Fibroblast of skin of right quadriceps (primary cell): ENCODE data around the gene NEK10.
"Not testable (repeated sequence)": the region's sequence is repeated elsewhere in the genome, so short reads cannot be mapped to it uniquely, and the experiment has no call there.

ENCODE experiments used
- DNase-seq: peaks from one replicate; pipeline ENCODE4 v3.0.0-alpha.2; 2013

NEK10 gene

GRCh38 chr3:27353221-27353620 lies 16.0 kb downstream of the NEK10 start:
- peak; percentile 20 for DNase-seq

- no peak for DNase-seq
Measured at GRCh38 chr3:27352047-27352446, 17.1 kb downstream of the NEK10 start.

DNA sequence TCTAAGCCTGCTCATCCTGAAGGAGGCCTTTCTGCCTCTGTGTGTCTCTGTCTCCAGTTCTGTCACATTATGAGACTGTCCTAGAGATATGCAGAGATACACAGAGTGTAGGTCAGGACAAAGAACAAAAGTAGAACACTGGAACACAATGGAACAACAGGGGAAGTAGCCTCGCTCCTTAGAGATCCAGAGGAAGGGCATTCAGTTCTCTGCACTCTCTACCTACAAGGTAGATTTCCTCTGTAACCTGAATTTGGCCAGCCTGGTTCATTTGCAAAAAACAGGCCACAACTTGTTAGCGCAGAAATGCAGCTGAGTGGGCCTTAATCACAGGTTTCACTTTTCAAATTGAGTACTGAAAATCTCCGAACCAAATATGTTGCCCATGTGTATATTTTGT lies 19.4 kb downstream of the NEK10 start:
- no peak for DNase-seq

DNA sequence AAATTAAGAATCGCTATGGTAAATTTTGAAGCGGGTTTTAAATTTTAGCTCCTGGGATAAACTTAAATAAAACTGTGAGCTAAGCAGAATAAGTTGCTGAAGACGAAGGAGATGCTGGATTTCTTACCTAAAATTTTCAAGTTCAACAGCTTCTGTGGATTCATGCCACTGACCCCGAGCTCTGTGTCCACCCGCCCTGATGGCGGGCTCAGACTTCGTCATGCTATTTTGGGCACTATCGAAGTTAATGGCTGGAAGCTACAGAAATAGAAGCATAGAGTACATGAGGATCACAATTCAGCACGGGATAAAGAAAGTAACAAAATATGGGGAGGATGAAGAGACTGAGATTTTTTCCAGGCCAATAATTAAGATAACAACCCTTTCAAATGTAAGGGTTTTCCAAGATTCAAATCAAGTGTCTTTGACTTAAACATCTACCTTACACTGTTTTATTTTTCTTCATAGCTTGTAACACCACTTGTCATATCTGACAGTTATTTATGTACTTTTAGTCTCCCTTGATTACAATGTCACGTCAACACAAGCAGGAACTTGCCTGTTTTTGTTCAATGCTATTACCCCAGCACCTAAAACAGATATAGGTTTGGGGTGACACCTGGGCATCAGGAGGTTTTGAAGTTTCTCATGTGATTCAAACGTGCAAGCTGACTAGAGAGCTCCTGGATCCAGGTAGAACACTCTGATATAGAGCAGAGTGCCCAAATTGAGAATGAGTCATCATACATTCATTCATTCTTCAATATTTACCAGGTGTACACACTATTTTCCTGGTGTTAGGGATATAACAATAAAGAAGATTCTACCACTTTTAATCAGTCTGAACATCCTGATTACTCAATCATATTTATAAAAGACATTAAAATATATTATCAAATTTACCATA lies 23.0 kb downstream of the NEK10 start:
- DNase-seq: no peak

DNA sequence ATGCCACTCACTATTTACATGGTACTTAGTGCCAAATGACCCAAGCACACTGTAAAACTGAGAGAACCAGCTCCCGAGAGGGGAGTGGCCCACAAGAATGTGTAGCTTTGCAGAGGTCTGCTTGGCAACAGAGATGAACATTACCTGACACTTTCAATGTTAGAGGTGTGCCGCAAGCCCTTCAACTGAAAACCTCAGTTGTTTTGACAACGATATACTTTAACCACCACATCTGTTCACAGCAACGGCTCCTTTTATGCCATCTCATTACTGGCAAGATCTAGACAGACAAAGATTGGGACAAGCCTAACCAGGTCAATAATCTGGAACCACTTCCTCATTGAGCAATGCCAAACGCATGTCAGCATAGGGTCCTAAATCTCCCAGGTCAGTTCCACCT lies 23.7 kb downstream of the NEK10 start:
- DNase-seq: no peak

- DNase-seq: no peak
Measured at GRCh38 chr3:27345045-27345444, 24.1 kb downstream of the NEK10 start.

- no peak for DNase-seq
Measured at GRCh38 chr3:27344192-27344591, 25.0 kb downstream of the NEK10 start.

- DNase-seq: peak; percentile 13
Measured at GRCh38 chr3:27342267-27342666, 26.9 kb downstream of the NEK10 start.

- DNase-seq: no peak
Measured at GRCh38 chr3:27340534-27340933, 28.6 kb downstream of the NEK10 start.

- no peak for DNase-seq
Measured at GRCh38 chr3:27335571-27335970, 33.6 kb downstream of the NEK10 start.

GRCh38 chr3:27333843-27334242 lies 35.3 kb downstream of the NEK10 start:
- DNase-seq: no peak

- DNase-seq: not testable (repeated sequence)
Measured at GRCh38 chr3:27328982-27329762, 40.0 kb downstream of the NEK10 start.

DNA sequence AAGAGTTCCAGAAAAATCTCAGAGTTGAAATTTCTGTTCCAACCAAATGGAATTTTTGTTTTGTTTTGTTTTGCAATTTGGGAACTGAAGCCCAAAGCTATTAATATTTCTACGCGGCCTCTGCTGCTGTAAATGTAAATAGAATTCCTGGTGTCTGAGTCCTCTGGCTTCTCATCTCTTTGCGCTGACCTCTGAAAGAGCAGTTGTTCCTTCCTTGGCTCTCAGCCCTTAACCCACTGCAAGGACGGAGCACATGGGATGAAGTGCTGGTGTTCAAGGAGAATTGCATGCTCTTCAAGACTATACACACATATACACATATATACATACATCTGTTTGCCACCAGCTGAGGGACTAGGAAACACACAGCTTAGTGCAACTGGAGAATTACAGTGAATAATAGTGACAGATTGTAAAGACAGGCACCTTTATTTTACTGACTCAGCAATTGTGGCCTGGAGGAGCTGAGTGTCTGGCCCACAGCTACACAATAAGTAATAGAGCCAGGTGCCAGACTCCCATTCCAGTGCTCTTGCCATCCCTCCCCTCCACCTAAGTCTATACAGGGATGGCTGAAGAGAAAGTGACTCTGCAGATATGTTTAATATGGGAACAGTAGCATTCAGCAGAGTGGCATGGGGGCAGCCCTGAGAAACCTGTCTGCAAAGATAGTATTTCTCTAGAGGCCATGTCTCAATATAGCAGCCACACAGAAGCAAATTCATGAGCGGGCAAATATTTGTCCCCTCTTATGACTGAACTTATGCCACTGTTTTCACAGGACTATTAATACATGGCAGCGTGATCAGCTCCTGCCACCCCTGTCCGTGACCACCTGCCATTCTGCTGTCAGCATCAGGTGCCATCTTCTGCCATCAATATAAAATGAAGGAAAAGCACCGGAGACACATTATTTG lies 42.3 kb downstream of the NEK10 start:
- peak; percentile 88 for DNase-seq

DNA sequence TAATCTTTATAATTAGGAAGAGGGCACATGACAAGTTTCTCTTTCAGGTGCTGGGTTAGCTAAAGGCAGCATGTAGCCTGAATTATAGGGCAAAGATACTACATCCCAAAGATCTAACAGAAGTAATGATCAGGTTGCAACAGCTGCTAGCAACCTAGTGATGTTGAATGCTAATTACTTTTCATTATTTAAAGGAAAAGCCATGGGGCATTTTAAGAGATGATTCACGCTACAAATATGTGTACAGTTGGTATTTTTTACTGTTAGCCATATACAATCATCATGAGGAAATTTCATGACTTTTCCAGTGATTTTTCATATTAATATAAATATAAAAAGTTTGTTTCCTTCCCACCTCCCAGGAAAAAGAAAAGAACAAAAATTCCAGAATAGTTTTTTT lies 43.0 kb downstream of the NEK10 start:
- peak; percentile 52 for DNase-seq

GRCh38 chr3:27325419-27325818 lies 43.8 kb downstream of the NEK10 start:
- DNase-seq: no peak

GRCh38 chr3:27324686-27325085 lies 44.5 kb downstream of the NEK10 start:
- DNase-seq: no peak

DNA sequence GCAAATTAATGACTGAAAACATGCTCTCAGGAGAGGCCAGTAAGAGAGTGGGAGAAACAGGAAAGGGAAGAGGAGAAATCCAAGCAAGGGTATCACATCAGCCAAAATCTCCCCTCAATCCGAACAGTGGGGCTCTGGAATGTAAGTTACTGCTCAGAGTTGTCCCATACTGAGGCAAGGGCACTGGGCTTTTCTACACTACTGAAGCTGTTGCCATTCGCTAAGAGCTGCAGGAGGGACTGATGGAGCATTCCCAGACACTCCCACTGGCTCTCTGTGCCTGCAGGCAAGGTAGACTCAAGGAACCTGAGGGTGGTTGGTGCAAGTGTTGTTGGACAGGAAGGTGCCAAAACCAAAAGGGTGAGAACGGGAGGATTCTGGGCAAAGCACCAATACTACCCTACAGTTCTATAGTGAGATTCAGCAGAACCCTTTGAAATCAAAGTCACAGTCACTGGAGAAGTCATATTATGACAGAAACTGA lies 46.1 kb downstream of the NEK10 start:
- DNase-seq: no peak

DNA sequence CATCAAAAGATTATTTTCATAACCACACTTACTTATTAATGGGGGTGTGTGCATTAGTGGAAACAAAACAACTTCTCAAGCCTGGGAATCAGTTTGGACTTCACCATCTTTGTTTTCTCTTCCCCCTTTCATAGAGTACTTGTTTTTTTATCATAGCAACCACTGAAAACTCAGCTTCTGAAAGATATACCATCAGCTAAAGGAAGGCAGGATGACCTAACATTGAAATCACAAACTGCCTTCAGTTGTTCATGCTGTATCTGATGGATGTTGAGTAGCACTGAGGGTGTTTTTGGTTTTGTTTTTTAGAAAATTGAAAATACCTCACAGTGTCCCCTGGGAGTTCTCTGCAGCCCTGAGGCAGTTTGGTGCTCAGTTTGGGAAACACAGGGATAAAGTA lies 46.5 kb downstream of the NEK10 start:
- DNase-seq: no peak

DNA sequence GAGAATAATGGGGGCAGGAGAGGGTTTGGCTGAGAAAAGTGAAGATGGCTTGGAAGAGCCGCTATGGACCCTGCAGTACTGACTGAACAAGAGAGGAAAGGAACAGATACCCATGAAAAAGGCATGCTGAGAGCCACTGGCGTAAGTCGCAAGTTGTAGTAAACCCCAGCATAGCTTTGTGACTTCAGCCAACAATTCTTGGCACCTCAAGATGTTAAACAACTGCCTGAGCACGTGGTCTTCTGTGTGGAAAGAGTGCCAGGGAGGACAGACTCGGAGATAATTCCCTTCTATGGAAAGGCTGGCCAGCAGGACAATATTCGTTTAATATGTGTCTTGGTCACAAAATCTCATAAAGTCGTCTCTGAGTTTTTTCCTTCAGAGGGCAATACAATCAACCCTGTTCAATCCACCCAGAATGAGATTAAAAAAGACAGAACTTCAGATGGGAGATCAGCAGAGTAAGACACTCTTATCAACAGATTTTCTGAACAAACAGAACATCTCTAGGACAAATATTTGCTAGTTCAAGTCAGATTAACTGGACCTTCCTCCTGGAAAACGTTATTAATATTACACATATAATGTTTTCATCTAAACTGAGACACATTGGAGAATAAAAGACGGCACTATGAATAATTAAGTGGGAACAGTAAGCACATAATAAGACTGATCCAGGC lies 49.2 kb downstream of the NEK10 start:
- no peak for DNase-seq

DNA sequence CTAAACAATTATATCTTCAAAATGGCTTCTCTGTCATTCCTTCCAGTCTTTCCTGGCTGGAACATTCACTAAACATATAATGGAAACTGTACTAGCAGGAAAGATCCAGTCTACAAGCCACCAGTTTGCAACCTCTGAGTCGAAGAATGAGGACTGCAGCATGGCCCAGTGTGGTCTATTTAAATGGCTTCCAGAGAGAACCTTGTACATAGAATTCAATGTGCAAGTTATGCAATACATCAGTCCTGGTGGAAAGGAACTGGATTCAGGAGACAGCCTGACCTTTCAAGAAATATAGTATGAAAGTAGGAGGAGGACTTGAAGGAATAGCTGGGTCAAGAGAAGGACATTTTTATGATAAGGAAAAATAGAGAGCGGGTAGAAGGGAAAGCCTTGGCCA lies 49.9 kb downstream of the NEK10 start:
- no peak for DNase-seq

GRCh38 chr3:27317096-27317495 lies 52.1 kb downstream of the NEK10 start:
- no peak for DNase-seq

- DNase-seq: no peak
Measured at GRCh38 chr3:27315003-27315402, 54.2 kb downstream of the NEK10 start.
